HG03097 (cell line): ENCODE measurements around the gene CCDC7.
"Not testable (repeated sequence)": the region's sequence is repeated elsewhere in the genome, so short reads cannot be mapped to it uniquely, and the experiment has no call there.

Experiments used
- ATAC-seq: cut with Tn5 transposase; IDR thresholded peaks from one replicate; pipeline ENCODE4 v1.9.1; 2021; ENCODE audit not compliant: unreplicated experiment, low FRiP score

Gene CCDC7

GRCh38 chr10:32548208-32548607 is 102.3 kb downstream of the CCDC7 start:
- ATAC-seq: no peak

- no peak for ATAC-seq
Measured at GRCh38 chr10:32556783-32557395, 110.9 kb downstream of the CCDC7 start.

- not testable (repeated sequence) for ATAC-seq
Measured at GRCh38 chr10:32562695-32563094, 116.8 kb downstream of the CCDC7 start.

- no peak for ATAC-seq
Measured at GRCh38 chr10:32577448-32577847, 131.5 kb downstream of the CCDC7 start.

GRCh38 chr10:32582946-32583345 is 137.0 kb downstream of the CCDC7 start:
- ATAC-seq: no peak

- not testable (repeated sequence) for ATAC-seq
Measured at GRCh38 chr10:32598022-32598421, 152.1 kb downstream of the CCDC7 start.

- ATAC-seq: no peak
Measured at GRCh38 chr10:32600317-32600716, 154.4 kb downstream of the CCDC7 start.

- not testable (repeated sequence) for ATAC-seq
Measured at GRCh38 chr10:32601562-32601961, 155.6 kb downstream of the CCDC7 start.

- no peak for ATAC-seq
Measured at GRCh38 chr10:32605787-32606186, 159.8 kb downstream of the CCDC7 start.

GRCh38 chr10:32610543-32610942 is 164.6 kb downstream of the CCDC7 start:
- ATAC-seq: not testable (repeated sequence)

GRCh38 chr10:32616438-32616837 is 170.5 kb downstream of the CCDC7 start:
- no peak for ATAC-seq

GRCh38 chr10:32618482-32618881 is 172.5 kb downstream of the CCDC7 start:
- ATAC-seq: no peak

- no peak for ATAC-seq
Measured at GRCh38 chr10:32621969-32622368, 176.0 kb downstream of the CCDC7 start.

- ATAC-seq: no peak
Measured at GRCh38 chr10:32622409-32622808, 176.5 kb downstream of the CCDC7 start.

GRCh38 chr10:32627183-32627582 is 181.2 kb downstream of the CCDC7 start:
- no peak for ATAC-seq

GRCh38 chr10:32629910-32630309 is 184.0 kb downstream of the CCDC7 start:
- ATAC-seq: no peak

GRCh38 chr10:32646535-32646934 is 200.6 kb downstream of the CCDC7 start:
- ATAC-seq: no peak

- ATAC-seq: peak; percentile 89
Measured at GRCh38 chr10:32650246-32650655, 204.3 kb downstream of the CCDC7 start.

- not testable (repeated sequence) for ATAC-seq
Measured at GRCh38 chr10:32657430-32657829, 211.5 kb downstream of the CCDC7 start.

GRCh38 chr10:32661346-32661745 is 215.4 kb downstream of the CCDC7 start:
- no peak for ATAC-seq

GRCh38 chr10:32680803-32681557 is 235.0 kb downstream of the CCDC7 start:
- ATAC-seq: no peak

- no peak for ATAC-seq
Measured at GRCh38 chr10:32684291-32684690, 238.4 kb downstream of the CCDC7 start.
